SKM-1 (cell line): ENCODE results near the gene TLR9.

Source experiments
- DNase-seq: peaks from one replicate; lab custom pipeline; 2025; ENCODE audit not compliant: unreplicated experiment; lab: John Stamatoyannopoulos, UW

TLR9 gene

GRCh38 chr3:52232279-52233107 is 7.0 kb upstream of the TLR9 start:
- DNase-seq, result no peak

- no peak for DNase-seq
Observed at GRCh38 chr3:52231502-52232278, 6.2 kb upstream of the TLR9 start.

- no peak for DNase-seq
Observed at GRCh38 chr3:52230889-52231499, 5.5 kb upstream of the TLR9 start.

GRCh38 chr3:52230461-52230860 is 5.0 kb upstream of the TLR9 start:
- no peak for DNase-seq

GRCh38 chr3:52229656-52230055 is 4.2 kb upstream of the TLR9 start:
- DNase-seq, result no peak

- no peak for DNase-seq
Observed at GRCh38 chr3:52228751-52229291, 3.4 kb upstream of the TLR9 start.

- no peak for DNase-seq
Observed at GRCh38 chr3:52228266-52228665, 2.8 kb upstream of the TLR9 start.

- no peak for DNase-seq
Observed at GRCh38 chr3:52227766-52228165, 2.3 kb upstream of the TLR9 start.

GRCh38 chr3:52227117-52227516 is 1.7 kb upstream of the TLR9 start:
- no peak for DNase-seq

- no peak for DNase-seq
Observed at GRCh38 chr3:52226229-52226817, 878 bp upstream of the TLR9 start.

GRCh38 chr3:52223449-52224408 is 1.7 kb downstream of the TLR9 start:
- DNase-seq, result no peak

GRCh38 chr3:52222319-52223221 is 2.9 kb downstream of the TLR9 start:
- no peak for DNase-seq

- no peak for DNase-seq
Observed at GRCh38 chr3:52221563-52222318, 3.7 kb downstream of the TLR9 start.

- no peak for DNase-seq
Observed at GRCh38 chr3:52221141-52221562, 4.3 kb downstream of the TLR9 start.

GRCh38 chr3:52220380-52221026 is 4.9 kb downstream of the TLR9 start:
- peak; percentile 83 for DNase-seq

- DNase-seq, result no peak
Observed at GRCh38 chr3:52218937-52219650, 6.4 kb downstream of the TLR9 start.

- DNase-seq, result no peak
Observed at GRCh38 chr3:52218454-52218853, 7.0 kb downstream of the TLR9 start.
